NCI-H2196 treated with DMSO at 0.1 percent for 48 hours (cell line): ENCODE results near the gene GRSF1.
"Not testable (repeated sequence)": the region's sequence is repeated elsewhere in the genome, so short reads cannot be mapped to it uniquely, and the experiment has no call there.

ENCODE experiments used
- DNase-seq: peaks from one replicate; lab custom pipeline; 2025; ENCODE audit not compliant: unreplicated experiment; lab: John Stamatoyannopoulos, UW

The GRSF1 gene

GRCh38 chr4:70839589-70840093 is at the start of gene GRSF1:
Gene GRSF1 (minus strand): TSS chr4:70839890. CDS start chr4:70839827, 63 bp downstream.
- DNase-seq, result peak; percentile 39

GRCh38 chr4:70885174-70885573 is 45.5 kb upstream of the GRSF1 start:
- DNase-seq, result no peak

GRCh38 chr4:70880739-70881138 is 41.0 kb upstream of the GRSF1 start:
- no peak for DNase-seq

- no peak for DNase-seq
Measured at GRCh38 chr4:70877556-70877955, 37.9 kb upstream of the GRSF1 start.

- DNase-seq, result no peak
Measured at GRCh38 chr4:70874268-70875156, 34.8 kb upstream of the GRSF1 start.

GRCh38 chr4:70873216-70873615 is 33.5 kb upstream of the GRSF1 start:
- DNase-seq, result no peak

- DNase-seq, result no peak
Measured at GRCh38 chr4:70868778-70869177, 29.1 kb upstream of the GRSF1 start.

- DNase-seq, result no peak
Measured at GRCh38 chr4:70863099-70863790, 23.6 kb upstream of the GRSF1 start.

GRCh38 chr4:70859066-70859465 is 19.4 kb upstream of the GRSF1 start:
- DNase-seq, result no peak

GRCh38 chr4:70858454-70858853 is 18.8 kb upstream of the GRSF1 start:
- no peak for DNase-seq

- no peak for DNase-seq
Measured at GRCh38 chr4:70855464-70855863, 15.8 kb upstream of the GRSF1 start.

GRCh38 chr4:70849291-70849690 is 9.6 kb upstream of the GRSF1 start:
- DNase-seq, result no peak

- no peak for DNase-seq
Measured at GRCh38 chr4:70844180-70844579, 4.5 kb upstream of the GRSF1 start.

- DNase-seq, result no peak
Measured at GRCh38 chr4:70842761-70843435, 3.2 kb upstream of the GRSF1 start.

- no peak for DNase-seq
Measured at GRCh38 chr4:70841951-70842350, 2.3 kb upstream of the GRSF1 start.

GRCh38 chr4:70841211-70841610 is 1.5 kb upstream of the GRSF1 start:
- no peak for DNase-seq

- not testable (repeated sequence) for DNase-seq
Measured at GRCh38 chr4:70840631-70841030, 941 bp upstream of the GRSF1 start.

GRCh38 chr4:70840137-70840536 is 447 bp upstream of the GRSF1 start:
- not testable (repeated sequence) for DNase-seq

GRCh38 chr4:70838666-70839588 is 763 bp downstream of the GRSF1 start:
- peak; percentile 2 for DNase-seq

GRCh38 chr4:70838204-70838603 is 1.5 kb downstream of the GRSF1 start:
- no peak for DNase-seq
